Liver (tissue), 9 donors: Measurements from ENCODE around the gene PRKX. TPM values are rescaled to one million over a fixed set of nuclear protein-coding genes. Genes with fewer than 3 reads are reported as not detected.

Experiments used
- DNase-seq: peaks from one replicate; pipeline ENCODE4 v3.0.0-alpha.2; 2017; ENCODE audit warnings: low spot score
- H3K27ac ChIP-seq, 2 donors: one replicate each; pipeline ENCODE4 v1.7.0; 2013; ENCODE audit warnings: inconsistent platforms in 2 of 2, low read length in 2 of 2, control low read depth in 1 of 2, low read depth in 1 of 2, mild to moderate bottlenecking in 1 of 2
- H3K27me3 ChIP-seq, 4 donors: one replicate each; pipeline versions ENCODE4 v1.6.1 to v1.7.0; 2013; ENCODE audit warnings: low read length in 3 of 4, inconsistent platforms in 1 of 4, mild to moderate bottlenecking in 1 of 4, moderate library complexity in 1 of 4; ENCODE audit not compliant: control insufficient read depth in 4 of 4, insufficient read depth in 4 of 4
- H3K36me3 ChIP-seq, 4 donors: one replicate each; pipeline versions ENCODE4 v1.6.1 to v1.7.0; 2013; ENCODE audit warnings: low read length in 3 of 4, mild to moderate bottlenecking in 3 of 4, low read depth in 1 of 4, moderate library complexity in 1 of 4; ENCODE audit not compliant: control insufficient read depth in 4 of 4, insufficient read depth in 3 of 4
- H3K4me1 ChIP-seq, 4 donors: one replicate each; pipeline versions ENCODE4 v1.6.1 to v1.7.0; 2013; ENCODE audit warnings: low read length in 3 of 4, mild to moderate bottlenecking in 3 of 4, moderate library complexity in 1 of 4; ENCODE audit not compliant: control insufficient read depth in 4 of 4, insufficient read depth in 4 of 4
- H3K4me3 ChIP-seq, 3 donors: one replicate each; pipeline versions ENCODE4 v1.6.1 to v1.7.0; 2013; ENCODE audit warnings: low read length in 3 of 3, control low read depth in 1 of 3, low read depth in 1 of 3, mild to moderate bottlenecking in 1 of 3
- H3K9ac ChIP-seq, 2 donors: one replicate each; pipeline ENCODE4 v1.7.0; 2013; ENCODE audit warnings: low read length in 2 of 2, mild to moderate bottlenecking in 2 of 2, moderate library complexity in 2 of 2, control low read depth in 1 of 2, low read depth in 1 of 2
- H3K9me3 ChIP-seq, 4 donors: one replicate each; pipeline versions ENCODE4 v1.6.1 to v1.7.0; 2013; ENCODE audit warnings: low read length in 3 of 4; ENCODE audit not compliant: control insufficient read depth in 4 of 4
- CTCF ChIP-seq: fragments of 150-350 bp; IDR thresholded peaks from 2 replicates; pipeline ENCODE4 v1.5.1; 2017; ENCODE audit warnings: improper control_type of control experiment, low read depth, low read length; ENCODE audit not compliant: missing input control
- EGR1 ChIP-seq, 2 donors: IDR thresholded peaks; 2 replicates each; pipeline ENCODE4 v1.6.1; 2016 to 2018; ENCODE audit warnings: antibody characterized with exemption in 2 of 2, low read depth in 2 of 2
- FOXA1 ChIP-seq: IDR thresholded peaks from 2 replicates; pipeline ENCODE4 v1.6.1; 2016; ENCODE audit warnings: antibody characterized with exemption
- FOXA2 ChIP-seq: IDR thresholded peaks from 2 replicates; pipeline ENCODE4 v1.6.1; 2016; ENCODE audit warnings: antibody characterized with exemption
- GABPA ChIP-seq, 2 donors: IDR thresholded peaks in 1 of 2; conservative IDR thresholded peaks in 1 of 2; 2 replicates each; pipeline ENCODE4 v1.6.1; 2016; ENCODE audit warnings: antibody characterized with exemption in 2 of 2, mild to moderate bottlenecking in 1 of 2, moderate library complexity in 1 of 2
- HNF4A ChIP-seq, 2 donors: conservative IDR thresholded peaks; 2 replicates each; pipeline ENCODE4 v1.6.1; 2016; ENCODE audit warnings: antibody characterized with exemption in 2 of 2, mild to moderate bottlenecking in 2 of 2
- HNF4G ChIP-seq: IDR thresholded peaks from 2 replicates; pipeline ENCODE4 v1.6.1; 2016; ENCODE audit warnings: antibody characterized with exemption
- JUND ChIP-seq, 2 donors: IDR thresholded peaks; 2 replicates each; pipeline ENCODE4 v1.6.1; 2016; ENCODE audit warnings: antibody characterized with exemption in 2 of 2
- NR2F2 ChIP-seq: IDR thresholded peaks from 2 replicates; pipeline ENCODE4 v1.6.1; 2016; ENCODE audit warnings: antibody characterized with exemption
- RAD21 ChIP-seq, 2 donors: IDR thresholded peaks; 2 replicates each; pipeline ENCODE4 v1.6.1; 2016; ENCODE audit warnings: antibody characterized with exemption in 2 of 2, mild to moderate bottlenecking in 2 of 2
- REST ChIP-seq: IDR thresholded peaks from 2 replicates; pipeline ENCODE4 v1.6.1; 2016; ENCODE audit warnings: antibody characterized with exemption, mild to moderate bottlenecking
- RXRA ChIP-seq, 2 donors: IDR thresholded peaks; 2 replicates each; pipeline ENCODE4 v1.6.1; 2017 to 2018; ENCODE audit warnings: antibody characterized with exemption in 2 of 2, mild to moderate bottlenecking in 1 of 2
- SP1 ChIP-seq: IDR thresholded peaks from 2 replicates; pipeline ENCODE4 v1.6.1; 2018; ENCODE audit warnings: antibody characterized with exemption, mild to moderate bottlenecking
- YY1 ChIP-seq: IDR thresholded peaks from 2 replicates; pipeline ENCODE4 v1.6.1; 2016; ENCODE audit warnings: antibody characterized with exemption, mild to moderate bottlenecking
- ZBTB33 ChIP-seq: IDR thresholded peaks from 2 replicates; pipeline ENCODE4 v1.6.1; 2016; ENCODE audit warnings: antibody characterized with exemption
- WGBS: extraction: QIAGEN DNeasy Blood & Tissue Kit; methylation state at CpG from one replicate; pipeline ENCODE4 v1.1.7; 2013; 5-methylcytosine and 5-hydroxymethylcytosine counted together
- polyA plus RNA-seq, 2 donors: library from polyadenylated mRNA; stranded (reverse) in 1 of 2; unstranded in 1 of 2; fragments of 200-250 nt in 1 of 2; fragments of >200 nt in 1 of 2; fragmentation: Nextera tagmentation in 1 of 2; extraction: Ambion mirVana in 1 of 2; gene quantifications; one replicate each; pipeline versions ENCODE4 v1.2.1 to v1.2.3, GENCODE V29; 2013 to 2015
- total RNA-seq, 2 donors: library from RNA; depleted of rRNA; stranded (reverse); fragments of >200 nt; gene quantifications; one replicate each; pipeline ENCODE4 v1.2.3, GENCODE V29; 2014
- TF ChIP-seq, protein P1 (sequence below): IDR thresholded peaks from 2 replicates; pipeline ENCODE4 v1.6.1; 2016; ENCODE audit warnings: antibody characterized with exemption
- donor health status: healthy.
- donor health status: healthy.
- donor health status: healthy.
- donor health status: healthy.
- donor health status: healthy.

The PRKX gene
- total and polyA plus RNA-seq, 4 donors, result 0.63 to 4.0 (median 1.7) TPM

GRCh38 chrX:3763111-3763510 is 49.7 kb upstream of the PRKX start:
- no peak for TF ChIP-seq HNF4A (conservative IDR thresholded peaks at IDR 0.05)
- TF ChIP-seq RXRA (IDR thresholded peaks at IDR 0.05), result no peak
- TF ChIP-seq, protein P1, sequence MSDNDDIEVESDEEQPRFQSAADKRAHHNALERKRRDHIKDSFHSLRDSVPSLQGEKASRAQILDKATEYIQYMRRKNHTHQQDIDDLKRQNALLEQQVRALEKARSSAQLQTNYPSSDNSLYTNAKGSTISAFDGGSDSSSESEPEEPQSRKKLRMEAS, result no peak
- TF ChIP-seq FOXA2, result no peak
- no peak for TF ChIP-seq ZBTB33
- no peak for TF ChIP-seq NR2F2
- TF ChIP-seq EGR1 (IDR thresholded peaks at IDR 0.05; ENCODE audit: low read depth in 2 of 2), result no peak
- no peak for DNase-seq
- no peaks in the 10 kb centered on the region for H3K36me3 ChIP-seq
- H3K4me1 ChIP-seq, result no peaks in the 10 kb centered on the region
- peaks cover 0 to 3% (median 0%) of the 10 kb centered on the region in 4 donors for H3K9me3 ChIP-seq
- no peak overlapping the region for H3K4me3 ChIP-seq
- H3K9ac ChIP-seq, result no peak overlapping the region
- 55% methylated on average over 2 of the region's 2 CpGs for WGBS
- no peaks in the 10 kb centered on the region for H3K27me3 ChIP-seq
- no peak overlapping the region for H3K27ac ChIP-seq

- Histone ChIP-seq H3K27me3 (no peaks in the 10 kb centered on the region), H3K27ac (no peak overlapping the region), H3K36me3 (no peaks in the 10 kb centered on the region), H3K9ac (no peak overlapping the region), H3K4me1 (no peaks in the 10 kb centered on the region), H3K4me3 (no peak overlapping the region), H3K9me3 (peaks cover 0 to 3% (median 0%) of the 10 kb centered on the region in 4 donors)
- WGBS, result 74% methylated on average over 5 of the region's 5 CpGs
- DNase-seq, result no peak
- TF ChIP-seq SP1 (no peak), GABPA (IDR thresholded peaks at IDR 0.05 in 1 of 2, conservative IDR thresholded peaks at IDR 0.05 in 1 of 2) (no peak), RAD21 (IDR thresholded peaks at IDR 0.05) (no peak), FOXA1 (no peak), HNF4G (no peak), YY1 (no peak), HNF4A (conservative IDR thresholded peaks at IDR 0.05) (no peak), JUND (IDR thresholded peaks at IDR 0.05) (no peak), CTCF (no peak), EGR1 (IDR thresholded peaks at IDR 0.05; ENCODE audit: low read depth in 2 of 2) (no peak), FOXA2 (no peak), RXRA (IDR thresholded peaks at IDR 0.05) (no peak)
These were observed 44.1 kb upstream of the PRKX start for GRCh38 chrX:3757510-3758025.

DNA sequence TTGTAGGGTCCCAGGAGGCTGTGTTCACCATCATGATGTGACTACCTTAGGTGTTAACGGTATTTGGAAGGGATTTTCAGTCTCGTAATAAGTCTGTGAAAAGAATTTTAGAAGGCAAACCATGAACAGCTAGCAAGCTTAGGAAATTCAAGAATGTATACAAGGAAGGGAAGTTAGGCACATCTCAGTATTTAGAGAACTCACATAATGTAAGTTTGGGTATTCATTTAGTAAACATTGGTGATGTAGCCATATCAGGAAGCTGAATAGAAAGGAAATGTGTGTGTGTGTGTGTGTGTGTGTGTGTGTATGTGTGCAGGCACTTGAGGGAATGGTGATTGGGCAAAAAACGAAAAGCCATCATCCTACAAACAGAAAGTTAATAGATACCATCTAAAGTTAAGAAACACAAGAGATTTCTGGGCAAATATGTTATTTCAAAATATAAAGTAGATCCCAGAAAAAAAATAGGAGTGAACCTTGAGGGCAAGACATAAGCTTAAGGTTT is 34.7 kb upstream of the PRKX start:
- H3K9me3 ChIP-seq, result no peaks in the 10 kb centered on the region
- 49% methylated on average over 3 of the region's 3 CpGs for WGBS
- no peak overlapping the region for H3K27ac ChIP-seq
- no peak overlapping the region for H3K4me3 ChIP-seq
- H3K27me3 ChIP-seq, result no peaks in the 10 kb centered on the region
- H3K36me3 ChIP-seq, result no peaks in the 10 kb centered on the region
- no peak for DNase-seq
- no peaks in the 10 kb centered on the region for H3K4me1 ChIP-seq
- no peak overlapping the region for H3K9ac ChIP-seq
- TF ChIP-seq YY1 (no peak), CTCF (no peak), FOXA2 (no peak), GABPA (IDR thresholded peaks at IDR 0.05 in 1 of 2, conservative IDR thresholded peaks at IDR 0.05 in 1 of 2) (no peak), RAD21 (IDR thresholded peaks at IDR 0.05) (no peak), REST (no peak), FOXA1 (no peak)
